ENCODE measurements around the gene ATF7IP. TPM values are rescaled to one million over a fixed set of nuclear protein-coding genes. Genes with fewer than 3 reads are reported as not detected.
A peak's percentile ranks its signal among the peaks of the same experiment; 100 is the strongest.

Gene ATF7IP
- total RNA-seq, 1 experiment from 2014 or later: 172 TPM

DNA sequence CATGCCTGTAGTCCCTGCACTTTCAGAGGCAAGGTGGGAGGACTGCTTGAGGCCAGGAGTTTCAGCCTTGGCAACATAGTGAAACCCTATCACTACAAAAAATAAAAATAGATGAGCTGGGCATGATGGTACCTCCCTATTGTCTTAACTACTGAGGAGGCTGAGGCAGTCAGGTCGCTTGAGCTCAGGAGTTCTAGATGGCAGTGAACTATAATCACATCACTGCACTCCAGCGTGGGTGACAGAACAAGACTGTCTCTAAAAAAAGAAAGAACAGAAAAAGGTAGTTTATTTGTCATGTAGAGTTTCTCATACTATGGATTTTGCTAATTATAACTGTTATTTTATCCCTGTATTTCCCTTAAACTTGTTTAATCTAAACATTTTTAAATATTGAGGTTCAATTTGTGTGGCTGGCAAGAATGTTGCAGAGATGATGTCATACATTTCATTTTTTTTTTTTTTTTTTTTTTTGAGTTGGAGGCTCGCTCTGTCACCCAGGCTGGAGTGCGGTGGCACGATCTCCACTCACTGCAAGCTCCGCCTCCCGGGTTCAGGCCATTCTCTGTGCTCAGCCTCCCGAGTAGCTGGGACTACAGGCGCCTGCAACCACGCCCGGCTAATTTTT, 39.7 kb upstream of the ATF7IP start:
- Histone ChIP-seq H3K4me1 (ENCODE audit: insufficient read depth, low read length) (no peaks in the 10 kb centered on the region), H4K8ac (replicated peaks; ENCODE audit: insufficient read length, low read depth, low read length) (no peak overlapping the region), H2AK5ac (ENCODE audit: insufficient read length, low read length) (no peak overlapping the region), H3K9ac (ENCODE audit: extremely low read depth, insufficient read length, low read length) (no peak overlapping the region), H2BK120ac (ENCODE audit: low read depth, low read length, poor library complexity, severe bottlenecking) (no peak overlapping the region), H3T11ph (ENCODE audit: low read length) (no peak overlapping the region), H3K23me2 (ENCODE audit: insufficient read length, low read depth, low read length, poor library complexity, severe bottlenecking) (no peaks in the 10 kb centered on the region), H4K5ac (ENCODE audit: insufficient read length, low read depth, low read length) (no peak overlapping the region), H3K14ac (ENCODE audit: insufficient read depth, low read length) (no peak overlapping the region), H3K4ac (ENCODE audit: low read depth, low read length) (no peak overlapping the region), H2BK12ac (ENCODE audit: insufficient read length, low read depth, low read length) (no peak overlapping the region), H3K56ac (ENCODE audit: insufficient read length, low read depth, low read length) (no peak overlapping the region), H2BK15ac (ENCODE audit: low read depth, low read length) (no peak overlapping the region), H3K4me2 (ENCODE audit: insufficient read depth, insufficient read length, low read length) (no peak overlapping the region), H3K27me3 (ENCODE audit: insufficient read depth, low read length) (no peaks in the 10 kb centered on the region), H4K91ac (ENCODE audit: insufficient read length, low read depth, low read length) (no peak overlapping the region), H3K79me2 (ENCODE audit: insufficient read depth, low read length) (no peaks in the 10 kb centered on the region), H2BK20ac (ENCODE audit: low read depth, low read length, poor library complexity, severe bottlenecking) (no peak overlapping the region), H3K79me1 (ENCODE audit: insufficient read depth, low read depth, low read length, poor library complexity, severe bottlenecking) (no peaks in the 10 kb centered on the region), H3K23ac (ENCODE audit: insufficient read length, low read depth, low read length) (no peak overlapping the region), H3K18ac (ENCODE audit: insufficient read length, low read depth, low read length) (no peak overlapping the region), H3K27ac (ENCODE audit: insufficient read length, low read depth, low read length) (no peak overlapping the region), H4K20me1 (ENCODE audit: control insufficient read depth, insufficient read depth, insufficient read length) (no peaks in the 10 kb centered on the region), H2AFZ (ENCODE audit: low read length) (peak overlapping the region; percentile 50), H3K9me3 (ENCODE audit: control insufficient read depth, low read depth, low read length) (no peaks in the 10 kb centered on the region), H2BK5ac (ENCODE audit: insufficient read length, low read length) (no peak overlapping the region)
- Mint-ChIP-seq H3K27ac (no peak overlapping the region; a peak in 1 of 7 replicates), H3K9me3 (peaks cover 2 to 3% of the 10 kb centered on the region in 2 experiments; a peak in 4 of 5 replicates), H3K36me3 (ENCODE audit: insufficient read depth in 1 of 3, low read depth in 3 of 3) (peaks cover 0 to 2% (median 0%) of the 10 kb centered on the region in 3 experiments; a peak in 1 of 7 replicates), H3K4me1 (peaks cover 4 to 8% of the 10 kb centered on the region in 2 experiments; a peak in 3 of 4 replicates), H3K4me3 (no peak overlapping the region), H3K27me3 (ENCODE audit: low read depth) (no peaks in the 10 kb centered on the region; the same call in 1 of the 2 replicates)
- WGBS (ENCODE audit: extremely low coverage, insufficient read length, low lambda C conversion rate): no CpG with 5 or more reads among the region's 11 CpGs
- TF ChIP-seq CTCF (conservative IDR thresholded peaks at IDR 0.05): no peak
- DNase-seq: no peak
